ENCODE measurements around the gene CSNK1A1.

DNA sequence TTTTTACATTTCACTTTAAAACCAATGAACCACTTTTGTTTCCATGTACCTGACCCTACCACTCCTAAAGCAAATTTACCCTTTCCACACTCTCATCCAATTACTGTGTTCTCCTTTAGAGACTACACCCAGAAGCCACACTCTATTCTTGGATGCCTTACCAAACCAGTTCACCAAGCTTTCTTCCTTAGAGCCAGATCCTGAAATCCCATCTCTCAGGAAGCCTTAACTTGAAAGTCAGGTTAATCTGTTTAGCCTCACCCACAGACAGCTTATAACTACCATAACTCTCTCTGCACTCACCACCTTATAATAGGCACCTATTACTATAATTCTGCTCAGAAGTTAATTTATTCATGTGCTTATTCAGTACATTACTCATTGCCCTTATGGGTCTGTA lies 4.3 kb downstream of the CSNK1A1 start:
- TF ChIP-seq, protein P1, sequence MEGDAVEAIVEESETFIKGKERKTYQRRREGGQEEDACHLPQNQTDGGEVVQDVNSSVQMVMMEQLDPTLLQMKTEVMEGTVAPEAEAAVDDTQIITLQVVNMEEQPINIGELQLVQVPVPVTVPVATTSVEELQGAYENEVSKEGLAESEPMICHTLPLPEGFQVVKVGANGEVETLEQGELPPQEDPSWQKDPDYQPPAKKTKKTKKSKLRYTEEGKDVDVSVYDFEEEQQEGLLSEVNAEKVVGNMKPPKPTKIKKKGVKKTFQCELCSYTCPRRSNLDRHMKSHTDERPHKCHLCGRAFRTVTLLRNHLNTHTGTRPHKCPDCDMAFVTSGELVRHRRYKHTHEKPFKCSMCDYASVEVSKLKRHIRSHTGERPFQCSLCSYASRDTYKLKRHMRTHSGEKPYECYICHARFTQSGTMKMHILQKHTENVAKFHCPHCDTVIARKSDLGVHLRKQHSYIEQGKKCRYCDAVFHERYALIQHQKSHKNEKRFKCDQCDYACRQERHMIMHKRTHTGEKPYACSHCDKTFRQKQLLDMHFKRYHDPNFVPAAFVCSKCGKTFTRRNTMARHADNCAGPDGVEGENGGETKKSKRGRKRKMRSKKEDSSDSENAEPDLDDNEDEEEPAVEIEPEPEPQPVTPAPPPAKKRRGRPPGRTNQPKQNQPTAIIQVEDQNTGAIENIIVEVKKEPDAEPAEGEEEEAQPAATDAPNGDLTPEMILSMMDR (IDR thresholded peaks at IDR 0.05) = no peak
- TF ChIP-seq POLR2AphosphoS5 (IDR thresholded peaks at IDR 0.05; ENCODE audit: low read depth, low read length) (no peak), TCF7L2 (IDR thresholded peaks at IDR 0.05; ENCODE audit: low read depth, low read length) (no peak), SIN3A (IDR thresholded peaks at IDR 0.05; ENCODE audit: borderline replicate concordance, insufficient read depth, low read depth, low read length) (no peak)
- TF ChIP-seq, protein P2, sequence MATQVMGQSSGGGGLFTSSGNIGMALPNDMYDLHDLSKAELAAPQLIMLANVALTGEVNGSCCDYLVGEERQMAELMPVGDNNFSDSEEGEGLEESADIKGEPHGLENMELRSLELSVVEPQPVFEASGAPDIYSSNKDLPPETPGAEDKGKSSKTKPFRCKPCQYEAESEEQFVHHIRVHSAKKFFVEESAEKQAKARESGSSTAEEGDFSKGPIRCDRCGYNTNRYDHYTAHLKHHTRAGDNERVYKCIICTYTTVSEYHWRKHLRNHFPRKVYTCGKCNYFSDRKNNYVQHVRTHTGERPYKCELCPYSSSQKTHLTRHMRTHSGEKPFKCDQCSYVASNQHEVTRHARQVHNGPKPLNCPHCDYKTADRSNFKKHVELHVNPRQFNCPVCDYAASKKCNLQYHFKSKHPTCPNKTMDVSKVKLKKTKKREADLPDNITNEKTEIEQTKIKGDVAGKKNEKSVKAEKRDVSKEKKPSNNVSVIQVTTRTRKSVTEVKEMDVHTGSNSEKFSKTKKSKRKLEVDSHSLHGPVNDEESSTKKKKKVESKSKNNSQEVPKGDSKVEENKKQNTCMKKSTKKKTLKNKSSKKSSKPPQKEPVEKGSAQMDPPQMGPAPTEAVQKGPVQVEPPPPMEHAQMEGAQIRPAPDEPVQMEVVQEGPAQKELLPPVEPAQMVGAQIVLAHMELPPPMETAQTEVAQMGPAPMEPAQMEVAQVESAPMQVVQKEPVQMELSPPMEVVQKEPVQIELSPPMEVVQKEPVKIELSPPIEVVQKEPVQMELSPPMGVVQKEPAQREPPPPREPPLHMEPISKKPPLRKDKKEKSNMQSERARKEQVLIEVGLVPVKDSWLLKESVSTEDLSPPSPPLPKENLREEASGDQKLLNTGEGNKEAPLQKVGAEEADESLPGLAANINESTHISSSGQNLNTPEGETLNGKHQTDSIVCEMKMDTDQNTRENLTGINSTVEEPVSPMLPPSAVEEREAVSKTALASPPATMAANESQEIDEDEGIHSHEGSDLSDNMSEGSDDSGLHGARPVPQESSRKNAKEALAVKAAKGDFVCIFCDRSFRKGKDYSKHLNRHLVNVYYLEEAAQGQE (IDR thresholded peaks at IDR 0.05; ENCODE audit: insufficient read depth in 1 of 2, low read depth in 2 of 2, low read length in 1 of 2) = no peak

Data from Panc1 (cell line).